Stimulated activated CD8-positive, alpha-beta memory T cell treated with anti-CD3 and anti-CD28 coated beads, Interleukin-15, amount 100 ng/mL, for 48 hours (primary cell): ENCODE measurements around the gene PDK2.

Experiments used
- DNase-seq, 2 donors: peaks; one replicate each; pipeline ENCODE4 v3.0.0-alpha.2; 2020; ENCODE audit warnings: low read depth in 2 of 2

PDK2 gene

DNA sequence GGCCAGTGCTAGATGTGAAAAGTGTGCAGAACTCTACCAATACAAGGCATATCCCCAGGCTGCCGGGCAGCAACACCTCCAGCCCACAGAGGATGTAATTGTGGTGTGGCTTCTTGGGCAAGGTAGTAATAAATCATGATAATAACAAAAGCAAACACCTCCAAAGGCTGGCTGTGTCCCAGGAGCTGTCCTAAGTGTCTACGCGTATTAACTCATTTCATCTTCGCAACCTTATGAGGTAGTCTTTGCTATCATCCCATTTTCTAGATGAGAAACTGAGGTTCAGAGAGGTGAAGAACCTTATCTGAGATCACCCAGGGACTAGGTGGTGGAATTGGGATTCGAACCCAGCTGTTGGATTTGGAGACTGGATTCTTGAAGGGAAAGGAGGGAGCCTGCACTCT lies 5.3 kb downstream of the PDK2 start:
- DNase-seq, result no peak

DNA sequence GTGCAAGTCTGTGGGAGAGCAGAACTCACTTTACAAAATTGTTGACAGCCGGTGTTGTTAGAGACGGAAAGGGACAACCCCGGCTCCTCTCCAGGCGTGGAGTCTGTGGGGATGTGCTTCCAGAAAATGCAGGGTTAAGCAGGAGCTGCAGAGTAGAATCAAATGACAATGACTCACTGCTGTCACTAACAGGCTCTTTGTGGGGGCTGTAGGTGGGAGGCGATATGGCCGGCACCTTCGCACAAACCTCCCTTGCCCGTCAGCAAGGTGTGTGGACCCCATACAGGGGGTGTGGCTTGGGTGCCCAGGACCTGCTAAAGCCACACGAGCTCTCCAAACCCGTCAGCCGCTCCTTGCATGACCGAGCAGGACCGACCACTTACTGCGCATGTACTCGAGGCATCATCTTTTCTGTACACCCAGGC lies 5.8 kb downstream of the PDK2 start:
- DNase-seq, result no peak

DNA sequence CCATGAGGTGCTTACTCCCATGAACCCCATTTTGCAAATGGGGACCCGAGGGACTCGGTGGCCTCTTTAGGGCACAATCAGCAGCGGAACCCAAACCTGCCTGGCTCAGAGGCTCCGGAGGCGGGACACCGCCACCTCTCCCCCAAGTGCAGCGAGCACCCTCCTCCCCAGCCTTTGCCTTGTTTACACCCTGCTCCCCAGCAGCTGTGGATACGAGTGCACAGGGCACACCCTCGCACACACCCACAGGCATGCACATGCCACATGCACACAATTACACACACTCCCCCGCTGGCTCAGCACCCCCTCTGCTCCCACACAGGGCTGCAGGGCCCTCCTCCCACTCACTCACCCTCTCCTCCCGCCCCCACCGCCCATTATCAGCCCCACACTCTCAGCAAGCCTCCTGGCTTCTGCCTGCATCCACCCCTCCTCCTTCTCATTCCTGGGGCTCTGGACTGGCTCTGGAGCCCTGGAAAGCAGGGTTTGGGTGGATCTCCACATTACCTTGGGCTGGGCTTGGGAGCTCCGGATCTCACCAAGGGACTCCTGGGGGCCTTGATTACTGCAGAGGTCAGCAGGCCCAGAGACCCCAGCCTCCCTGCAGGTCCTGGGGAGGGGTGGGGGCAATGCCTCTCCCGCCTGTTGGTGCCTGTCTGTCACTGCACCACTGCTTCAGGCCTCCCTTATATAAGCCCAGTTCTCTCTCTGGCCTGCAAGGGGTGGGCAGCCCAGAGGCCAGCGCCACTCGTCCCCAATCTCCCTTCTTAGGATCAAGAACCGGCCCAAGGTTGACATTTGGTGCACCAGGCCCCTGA lies 6.4 kb downstream of the PDK2 start:
- DNase-seq, result no peak

DNA sequence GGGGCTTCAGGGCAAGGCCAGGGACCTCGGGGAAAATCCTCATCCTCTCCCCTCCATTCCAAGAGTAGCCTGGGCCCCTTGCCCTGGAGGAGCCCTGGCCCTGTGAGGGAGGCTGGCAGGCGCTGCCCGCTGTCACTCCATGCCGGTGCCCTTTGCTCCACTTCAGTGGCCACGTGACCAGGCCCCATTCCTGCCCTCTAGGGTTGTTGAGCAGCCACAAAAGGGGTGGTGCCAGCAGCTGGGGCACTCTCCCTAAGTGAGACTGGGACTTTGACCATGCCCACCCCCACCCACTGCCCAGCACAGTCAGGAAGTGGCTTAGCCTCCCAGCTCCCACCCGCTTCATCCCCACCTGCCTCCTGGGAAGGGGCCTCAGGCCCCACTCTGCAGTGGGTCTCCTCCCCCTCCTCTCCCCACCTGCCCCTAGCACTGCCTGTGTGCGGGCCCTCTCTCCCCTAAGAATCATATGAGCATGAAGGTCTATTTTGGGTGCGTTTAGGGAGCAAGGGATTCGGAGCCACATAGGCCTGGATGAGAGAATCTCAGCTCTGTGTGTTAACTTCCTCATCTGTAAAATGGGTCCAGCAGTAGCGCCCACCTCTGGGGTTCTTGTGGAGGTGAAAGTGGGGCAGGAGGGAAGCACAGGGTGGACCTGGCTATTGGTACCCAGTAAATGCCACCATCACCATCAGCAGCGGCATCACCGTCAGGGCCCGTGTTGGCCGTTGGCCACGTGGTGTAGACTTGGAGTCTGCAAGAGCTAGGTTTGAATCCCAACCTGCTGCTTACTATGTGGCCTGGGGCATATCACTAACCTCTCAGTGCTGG lies 7.2 kb downstream of the PDK2 start:
- no peak for DNase-seq

DNA sequence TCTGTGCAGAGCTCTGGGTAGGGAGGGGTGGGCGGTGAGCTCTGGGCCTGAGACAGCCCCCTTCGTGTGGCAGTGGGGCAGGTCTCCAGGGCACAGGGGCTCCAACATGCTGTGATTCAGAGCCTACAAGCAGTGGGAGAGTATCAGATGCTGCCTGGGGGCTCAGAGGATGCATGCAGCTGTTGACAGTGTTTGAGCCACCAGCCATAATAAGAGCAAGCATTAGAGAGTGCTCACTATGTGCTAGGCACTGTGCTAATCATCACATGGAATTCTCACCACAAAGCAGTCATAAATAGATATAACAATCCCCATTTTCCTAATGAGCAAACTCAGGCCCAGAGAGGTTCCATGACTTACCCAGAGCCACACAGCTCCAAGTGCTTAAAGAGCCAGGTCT lies 8.1 kb downstream of the PDK2 start:
- DNase-seq, result no peak

DNA sequence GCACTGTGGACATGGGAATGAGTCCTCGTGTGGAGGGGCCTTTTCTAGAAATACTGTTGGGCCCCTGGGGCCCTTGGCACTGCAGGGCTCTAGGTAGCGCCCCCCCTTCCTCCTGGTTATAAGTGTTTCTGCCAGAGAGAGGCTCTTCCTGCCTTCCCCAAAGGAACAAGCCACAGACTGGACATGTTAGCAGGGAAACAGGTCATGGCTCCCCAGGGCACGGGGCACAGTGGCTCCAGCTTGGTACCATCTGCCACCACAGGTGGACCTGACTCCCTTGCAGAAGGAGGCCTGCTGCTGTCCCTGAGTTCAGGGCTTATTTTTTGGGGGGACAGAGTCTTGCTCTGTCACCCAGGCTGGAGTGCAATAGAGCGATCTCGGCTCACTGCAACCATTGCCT lies 8.8 kb downstream of the PDK2 start:
- DNase-seq, result no peak

DNA sequence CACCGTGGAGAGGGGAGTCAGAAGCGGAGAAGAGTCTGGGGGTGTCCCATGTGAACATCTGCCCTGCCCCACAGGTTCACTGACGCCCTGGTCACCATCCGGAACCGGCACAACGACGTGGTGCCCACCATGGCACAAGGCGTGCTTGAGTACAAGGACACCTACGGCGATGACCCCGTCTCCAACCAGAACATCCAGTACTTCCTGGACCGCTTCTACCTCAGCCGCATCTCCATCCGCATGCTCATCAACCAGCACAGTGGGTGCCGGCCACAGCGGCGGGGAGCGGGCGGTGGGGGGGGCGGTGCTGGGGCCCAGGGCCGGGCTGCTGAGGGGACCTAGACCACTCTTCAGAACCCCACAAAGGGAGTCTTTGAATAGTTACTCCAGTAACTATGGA lies 10.7 kb downstream of the PDK2 start:
- no peak for DNase-seq

DNA sequence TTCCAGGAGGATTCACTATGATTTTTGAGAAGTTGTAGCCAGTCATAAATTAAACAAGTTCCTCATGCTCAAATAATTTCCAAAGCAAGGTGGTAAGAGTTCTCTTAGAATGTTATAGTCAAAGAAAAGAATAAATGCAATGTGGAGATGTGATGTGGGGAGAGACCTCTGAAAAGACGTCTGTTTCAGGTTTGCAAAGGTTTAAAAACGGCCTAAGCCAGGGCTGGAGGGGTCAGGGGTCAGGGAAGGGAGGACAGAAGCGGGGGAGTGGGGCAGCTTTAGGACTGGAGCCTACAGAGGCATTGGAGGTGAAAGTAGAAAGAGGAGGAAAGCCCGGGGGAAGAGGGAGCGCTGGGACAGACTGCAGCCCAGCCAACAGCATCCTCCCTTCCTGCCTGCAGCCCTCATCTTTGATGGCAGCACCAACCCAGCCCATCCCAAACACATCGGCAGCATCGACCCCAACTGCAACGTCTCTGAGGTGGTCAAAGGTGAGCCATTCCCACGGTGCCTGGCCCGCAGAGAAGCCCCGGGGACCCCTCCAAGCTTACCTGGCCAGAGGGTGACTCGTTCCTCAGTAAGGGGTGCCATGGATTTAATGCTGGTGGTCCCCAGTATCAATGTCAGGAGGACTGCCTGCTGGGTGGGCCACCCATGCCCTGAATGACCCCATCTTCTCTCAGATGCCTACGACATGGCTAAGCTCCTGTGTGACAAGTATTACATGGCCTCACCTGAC lies 11.4 kb downstream of the PDK2 start:
- DNase-seq, result no peak

DNA sequence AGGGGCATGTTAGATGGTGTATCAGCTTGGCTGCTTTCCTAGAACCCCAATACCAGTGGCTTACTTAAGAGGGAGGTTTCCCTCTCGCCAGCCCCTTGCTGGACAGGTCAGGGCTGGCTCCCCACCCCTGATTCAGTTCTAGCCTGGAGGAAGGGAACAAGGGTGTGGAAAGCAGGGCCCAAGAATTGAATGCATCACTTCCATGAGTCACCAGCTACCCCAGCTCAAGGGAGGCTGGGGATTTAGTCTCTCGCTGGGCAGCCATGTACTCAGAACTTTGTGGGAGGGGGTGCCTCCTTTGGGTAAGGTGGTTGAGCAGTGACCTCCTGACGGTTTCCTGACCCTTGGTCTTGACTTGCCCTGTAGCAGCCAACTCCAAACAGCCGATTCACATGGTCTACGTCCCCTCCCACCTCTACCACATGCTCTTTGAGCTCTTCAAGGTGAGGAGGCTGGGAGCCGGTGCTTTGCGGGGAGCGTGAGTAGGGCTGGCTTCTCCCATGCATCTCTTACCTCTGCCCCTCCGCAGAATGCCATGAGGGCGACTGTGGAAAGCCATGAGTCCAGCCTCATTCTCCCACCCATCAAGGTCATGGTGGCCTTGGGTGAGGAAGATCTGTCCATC lies 12.8 kb downstream of the PDK2 start:
- DNase-seq, result no peak

DNA sequence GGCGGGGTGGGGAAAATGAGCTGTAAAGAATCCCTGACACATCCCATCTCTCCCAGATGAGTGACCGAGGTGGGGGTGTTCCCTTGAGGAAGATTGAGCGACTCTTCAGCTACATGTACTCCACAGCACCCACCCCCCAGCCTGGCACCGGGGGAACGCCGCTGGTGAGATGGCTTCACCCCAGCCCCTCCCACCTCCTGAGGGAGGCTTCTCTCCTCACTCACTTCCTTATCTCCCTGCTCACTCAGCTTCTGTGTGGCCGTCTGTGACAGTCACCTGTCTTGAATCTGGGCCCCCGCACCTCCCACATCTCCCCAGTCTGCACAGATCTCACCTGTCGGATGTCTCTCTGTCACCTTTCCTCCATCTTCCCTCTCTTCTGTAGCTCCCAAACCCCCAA lies 13.4 kb downstream of the PDK2 start:
- DNase-seq, result no peak

DNA sequence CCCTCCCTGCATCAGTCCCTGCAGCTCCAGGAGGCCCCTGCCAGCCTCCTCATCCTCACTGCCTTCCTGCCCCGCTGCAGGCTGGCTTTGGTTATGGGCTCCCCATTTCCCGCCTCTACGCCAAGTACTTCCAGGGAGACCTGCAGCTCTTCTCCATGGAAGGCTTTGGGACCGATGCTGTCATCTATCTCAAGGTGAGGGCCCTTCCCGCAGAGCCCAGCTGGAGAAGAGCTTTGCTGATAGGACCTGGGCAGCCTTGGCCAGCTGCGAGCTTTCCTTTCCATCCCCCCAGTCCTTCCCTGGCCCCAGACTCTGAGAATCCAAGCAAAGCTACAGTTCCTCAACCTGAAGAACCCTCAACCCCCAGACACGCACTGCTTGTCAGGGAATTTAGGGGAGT lies 14.1 kb downstream of the PDK2 start:
- DNase-seq, result no peak

DNA sequence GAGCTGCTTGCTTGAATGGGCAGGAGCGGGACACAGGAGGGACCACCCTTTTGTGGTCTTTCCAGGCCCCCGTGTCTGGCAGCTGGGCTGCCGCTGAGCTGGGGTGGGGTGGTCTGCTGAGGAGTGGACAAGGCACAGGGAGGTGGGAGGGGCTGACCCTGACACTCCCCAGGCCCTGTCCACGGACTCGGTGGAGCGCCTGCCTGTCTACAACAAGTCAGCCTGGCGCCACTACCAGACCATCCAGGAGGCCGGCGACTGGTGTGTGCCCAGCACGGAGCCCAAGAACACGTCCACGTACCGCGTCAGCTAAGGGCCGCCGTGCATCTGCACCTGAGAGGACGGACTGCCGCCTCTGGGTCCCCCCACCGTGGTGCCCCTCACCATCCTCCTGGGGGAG lies 14.6 kb downstream of the PDK2 start:
- no peak for DNase-seq

DNA sequence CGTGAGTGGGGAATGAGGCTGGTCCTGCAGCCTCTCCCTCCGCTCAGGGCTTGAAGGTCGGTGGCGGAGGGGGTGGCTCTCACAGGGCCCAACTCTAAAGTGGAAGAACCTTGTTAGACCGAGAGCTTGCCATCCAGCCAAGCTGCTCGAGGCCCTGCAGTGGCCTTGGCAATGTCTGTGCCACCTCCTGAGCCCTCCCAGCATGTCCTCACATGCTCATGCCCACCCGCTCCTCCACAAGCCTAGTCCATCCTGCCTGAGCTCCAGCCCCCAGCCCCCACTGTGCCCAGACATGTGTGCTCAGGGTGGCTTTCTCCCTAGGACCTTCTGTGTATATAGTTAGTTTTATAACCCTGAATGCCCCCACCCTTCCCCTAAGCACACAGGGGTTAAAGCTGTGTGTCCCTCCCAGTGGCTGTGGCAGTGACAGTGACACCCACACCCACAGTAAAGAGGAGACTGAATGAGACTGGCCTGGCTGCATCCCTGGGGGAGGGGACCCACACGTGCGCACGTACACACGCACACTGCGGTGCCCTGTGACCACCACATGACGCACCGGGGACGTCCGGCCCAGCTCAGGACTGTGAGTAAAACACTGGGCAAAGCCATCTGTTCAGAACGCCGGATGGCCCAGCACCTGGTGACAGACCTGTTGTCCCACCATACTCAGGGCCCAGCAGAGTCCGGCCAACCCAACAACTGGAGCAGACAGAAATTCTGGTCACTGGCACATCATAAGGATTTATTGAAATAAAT lies 15.6 kb downstream of the PDK2 start:
- DNase-seq, result no peak

DNA sequence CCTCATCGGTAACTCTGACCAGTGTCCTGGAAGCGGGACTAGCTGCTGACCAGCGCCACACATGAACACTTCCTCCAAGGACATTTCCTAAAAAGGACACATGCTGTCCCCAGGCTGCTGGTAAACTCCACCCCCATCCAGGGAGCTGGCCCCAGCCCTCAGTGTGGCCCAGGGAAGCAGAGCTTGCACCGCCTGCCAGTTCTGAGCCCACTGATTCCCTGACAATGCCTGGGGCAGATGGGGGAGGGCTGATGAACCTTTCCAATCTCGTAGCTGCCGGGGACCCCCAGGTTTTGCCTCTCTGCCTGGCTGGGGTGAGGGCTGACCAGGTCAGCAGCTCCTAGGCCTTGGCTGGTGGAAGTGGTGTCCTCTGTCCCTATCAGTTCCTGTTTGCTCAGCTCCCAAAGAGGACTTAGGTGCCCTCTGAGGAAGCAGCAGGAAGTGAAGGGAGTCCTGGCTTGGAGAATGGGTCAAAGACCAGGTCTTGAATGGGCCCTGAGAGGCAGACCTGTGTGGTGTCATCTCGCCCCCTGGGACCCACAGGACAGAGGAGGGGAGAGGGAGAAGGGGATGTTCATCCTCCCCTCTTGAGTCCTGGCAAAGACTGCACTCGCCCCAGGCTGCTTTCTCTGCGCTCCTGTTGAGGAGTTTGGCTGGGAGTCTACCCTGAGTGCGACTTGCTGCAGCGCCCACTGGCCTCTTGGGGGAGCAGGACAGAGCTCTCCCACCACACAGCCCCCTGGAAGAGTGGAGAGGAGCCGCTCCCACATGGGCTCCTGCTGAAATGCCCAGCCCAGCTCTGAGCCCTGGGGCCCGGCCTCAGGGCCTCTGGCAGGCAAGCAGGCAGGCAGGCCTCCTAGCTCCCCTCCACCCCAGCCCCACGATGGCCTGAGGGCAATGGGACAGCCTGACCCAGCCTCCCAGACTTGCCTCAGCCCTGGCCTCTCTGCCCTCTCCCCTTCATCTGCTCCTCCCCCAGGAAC lies 16.8 kb downstream of the PDK2 start:
- no peak for DNase-seq

DNA sequence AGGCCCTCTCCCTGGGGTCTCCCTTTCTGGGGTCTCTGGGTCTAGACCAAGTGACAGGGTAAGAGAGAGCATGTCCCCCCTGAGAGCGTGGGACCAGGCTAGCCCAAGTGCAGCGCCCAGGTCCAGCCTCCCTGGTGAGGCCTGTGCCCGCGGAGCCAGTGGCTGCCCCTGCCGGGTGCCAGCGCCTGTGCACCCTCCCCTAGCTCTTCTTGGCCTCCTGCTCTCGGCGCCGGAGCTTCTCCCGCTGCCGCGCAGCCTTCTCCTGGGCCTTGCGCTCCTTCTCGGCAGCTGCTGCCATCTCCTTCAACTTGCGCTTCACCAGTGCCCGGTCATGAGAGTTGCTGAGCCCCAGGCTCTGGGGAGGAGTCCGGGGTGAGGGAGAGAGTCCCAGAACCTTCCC lies 17.5 kb downstream of the PDK2 start:
- no peak for DNase-seq

DNA sequence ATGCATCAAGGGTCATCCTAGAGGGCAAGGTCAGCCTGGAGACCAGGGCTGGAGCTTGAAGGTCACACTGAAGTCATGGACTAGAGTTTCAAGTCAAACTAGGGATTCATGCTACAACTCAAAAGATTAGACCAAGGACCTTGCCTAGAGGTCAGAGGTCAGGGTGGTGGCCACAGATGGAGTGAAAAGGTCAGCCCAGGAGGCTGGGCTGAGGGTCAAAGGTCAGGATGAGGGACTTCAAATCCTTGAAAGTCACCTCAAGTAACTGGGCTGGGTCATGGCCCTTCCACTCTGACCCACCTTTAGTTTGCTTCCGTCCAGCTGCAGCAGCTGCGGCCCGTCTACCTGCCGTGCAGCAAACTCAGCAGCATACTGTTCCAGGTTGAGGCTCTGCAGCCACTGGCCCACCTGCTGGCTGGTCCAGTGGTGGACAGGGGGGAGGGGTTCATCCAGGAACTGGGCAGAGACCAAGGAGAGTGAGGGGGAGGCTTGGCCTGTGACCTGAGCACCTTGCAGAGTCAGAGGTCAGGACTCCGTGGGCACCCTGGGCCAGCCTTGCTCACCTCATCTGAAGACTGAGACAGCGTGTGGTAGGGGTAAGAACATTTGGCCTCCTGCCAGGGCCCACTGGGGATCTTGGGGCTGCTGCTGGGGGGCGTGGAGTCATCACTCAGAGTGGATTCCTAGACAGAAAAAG lies 18.6 kb downstream of the PDK2 start:
- no peak for DNase-seq

DNA sequence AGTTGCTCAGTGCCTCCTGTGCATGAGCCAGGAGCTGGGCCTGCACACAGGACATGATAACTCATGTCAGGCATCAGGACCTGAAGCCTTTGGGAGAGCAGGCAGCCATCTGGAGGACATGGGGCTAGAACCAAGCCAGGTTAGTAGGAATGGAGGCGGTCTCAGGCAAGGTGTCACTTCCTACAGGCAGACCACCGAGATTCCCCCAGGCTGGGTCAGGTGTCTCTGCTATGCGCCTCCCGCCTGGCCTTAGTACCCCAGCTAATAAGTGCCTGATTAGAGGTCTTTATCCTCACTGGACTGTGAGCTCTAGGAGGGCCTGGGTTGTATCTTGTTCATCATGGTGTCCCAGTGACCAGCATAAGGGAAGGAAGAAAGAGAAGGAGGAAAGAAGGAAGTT lies 19.2 kb downstream of the PDK2 start:
- DNase-seq, result no peak

DNA sequence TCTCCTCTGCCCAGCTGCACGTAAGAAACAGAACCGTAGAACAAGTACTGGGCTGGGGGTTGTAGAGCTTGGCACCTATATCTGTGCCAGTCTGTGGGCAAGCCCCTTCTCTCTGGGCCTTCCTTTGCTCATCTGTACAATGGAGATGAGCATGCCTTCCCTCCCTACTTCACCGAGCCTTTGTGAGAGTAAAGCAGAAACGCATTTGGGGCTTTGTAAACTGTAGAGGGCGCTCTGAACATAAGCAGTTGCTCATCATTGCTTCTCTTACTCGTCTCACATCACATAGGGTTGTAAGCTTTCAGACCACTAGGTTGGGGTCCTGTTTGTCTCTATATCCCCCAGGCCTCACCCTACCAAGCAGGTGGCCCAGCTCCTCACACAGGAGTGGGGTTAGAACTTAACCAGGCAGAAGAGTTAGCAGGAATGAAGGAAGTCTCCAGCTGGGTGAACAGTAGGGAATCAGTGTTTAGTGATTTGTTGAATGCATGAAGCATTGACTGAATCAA lies 19.8 kb downstream of the PDK2 start:
- no peak for DNase-seq

DNA sequence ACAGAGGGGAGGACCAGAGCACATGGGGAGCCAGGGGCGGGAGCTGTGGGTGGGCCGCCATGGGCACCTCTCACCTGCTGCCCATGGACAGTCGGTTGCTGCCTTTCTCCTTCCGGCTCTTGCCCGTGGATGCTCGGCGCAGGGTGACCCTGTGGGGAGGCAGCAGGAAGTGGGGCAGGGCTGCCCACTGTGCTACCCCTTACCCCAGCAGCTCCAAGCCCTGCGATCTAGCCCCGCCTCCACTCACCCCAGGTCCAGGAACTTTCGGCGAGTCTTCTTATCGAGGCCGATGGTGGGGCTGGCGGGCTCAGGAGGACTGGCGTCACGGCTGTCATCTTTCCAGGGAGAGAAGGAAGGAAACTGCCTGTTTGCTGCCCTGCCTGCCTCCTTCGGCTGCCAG lies 20.6 kb downstream of the PDK2 start:
- DNase-seq, result no peak
